HG03097 (cell line): Measurements from ENCODE around the gene ANKRD26.
"Not testable (repeated sequence)": the region's sequence is repeated elsewhere in the genome, so short reads cannot be mapped to it uniquely, and the experiment has no call there.

Source experiments
- ATAC-seq: cut with Tn5 transposase; IDR thresholded peaks from one replicate; pipeline ENCODE4 v1.9.1; 2021; ENCODE audit not compliant: unreplicated experiment, low FRiP score

Gene ANKRD26

DNA sequence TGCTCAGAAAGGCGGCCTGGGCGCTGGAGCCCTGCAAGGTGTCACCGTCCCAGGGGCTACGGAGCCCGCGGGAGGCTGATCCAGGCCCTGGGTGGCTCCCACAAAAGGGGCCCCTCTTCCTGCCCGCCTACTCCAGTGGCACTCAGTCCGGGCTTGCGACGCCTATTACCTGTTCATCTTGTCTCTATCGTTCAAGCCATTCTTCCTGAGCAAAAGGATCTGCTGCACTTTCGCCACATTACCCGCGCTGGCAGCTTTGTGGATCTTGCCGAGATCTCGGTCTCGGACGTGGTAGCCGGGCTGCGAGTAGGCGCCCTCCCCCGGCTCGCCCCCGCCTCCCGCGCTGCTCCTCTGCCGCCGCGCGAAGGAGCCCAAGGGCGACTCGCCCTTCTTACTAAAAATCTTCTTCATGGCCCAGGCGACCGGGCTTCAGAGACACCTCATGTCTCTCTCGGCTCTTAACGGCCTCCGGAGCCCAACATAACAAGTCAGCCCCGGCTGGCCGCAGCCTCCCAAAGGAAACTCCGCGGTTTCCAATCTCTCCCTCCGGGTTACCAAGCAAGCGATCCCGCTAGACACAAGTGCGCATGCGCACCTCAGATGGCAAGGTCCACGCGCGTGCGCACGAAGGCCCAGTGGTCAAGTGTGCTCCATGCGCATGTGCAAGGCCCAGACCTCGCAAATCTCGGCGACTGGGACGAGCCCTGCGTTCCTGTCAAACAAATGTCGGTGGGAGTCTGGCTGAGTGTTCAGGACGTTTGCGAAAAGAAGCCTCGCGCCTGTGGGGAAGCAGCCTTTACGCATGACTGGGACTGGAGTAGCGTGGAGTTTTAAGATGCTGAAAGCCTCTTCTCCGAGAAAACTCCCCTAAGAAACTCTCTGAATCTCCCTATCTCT lies at the start of gene ANKRD26:
Gene ANKRD26 (minus strand): TSS at position 579 of the 897 bp plus-strand sequence. CDS start 168 bp downstream, at position 411.
- peak; percentile 67 for ATAC-seq

DNA sequence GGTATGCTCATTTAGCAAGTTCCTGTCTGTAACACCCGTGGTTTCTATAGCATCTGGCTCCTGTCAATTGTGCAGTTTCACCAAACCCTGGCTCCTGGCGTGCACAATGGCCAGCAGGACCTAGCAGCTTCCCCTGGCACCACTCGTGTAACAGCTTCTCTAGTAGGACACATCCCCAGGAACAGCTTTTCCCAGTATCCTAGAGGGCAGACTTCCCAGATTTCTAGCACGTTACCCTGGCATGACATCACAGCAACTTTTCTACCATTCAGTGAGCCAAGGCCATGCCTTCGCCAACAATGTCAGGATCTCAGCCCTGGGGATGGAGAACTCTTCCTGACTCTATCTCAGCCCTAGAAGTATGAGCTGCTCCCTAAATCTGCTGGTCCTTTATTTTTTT lies 47.4 kb upstream of the ANKRD26 start:
- ATAC-seq = no peak

GRCh38 chr10:27145937-27146336 lies 45.6 kb upstream of the ANKRD26 start:
- ATAC-seq = no peak

DNA sequence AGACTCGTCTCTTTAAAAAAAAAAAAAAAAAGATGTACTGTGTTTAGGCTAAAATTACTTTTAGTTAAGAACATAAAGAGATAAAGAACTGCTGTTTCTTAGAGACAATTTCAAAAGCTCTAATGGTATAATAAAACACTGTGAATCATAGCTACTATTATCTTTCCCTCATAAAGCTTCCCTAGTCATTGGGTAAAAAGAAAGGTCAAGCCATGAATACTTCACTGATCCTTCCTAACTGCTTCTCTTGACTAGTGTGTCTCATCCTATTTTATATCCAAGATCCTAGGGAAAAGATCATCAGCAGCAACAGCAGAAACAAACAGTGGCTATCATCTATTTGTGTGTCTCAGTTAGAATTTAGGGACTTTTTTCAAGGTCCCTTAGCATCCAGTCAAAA lies 43.4 kb upstream of the ANKRD26 start:
- no peak for ATAC-seq

DNA sequence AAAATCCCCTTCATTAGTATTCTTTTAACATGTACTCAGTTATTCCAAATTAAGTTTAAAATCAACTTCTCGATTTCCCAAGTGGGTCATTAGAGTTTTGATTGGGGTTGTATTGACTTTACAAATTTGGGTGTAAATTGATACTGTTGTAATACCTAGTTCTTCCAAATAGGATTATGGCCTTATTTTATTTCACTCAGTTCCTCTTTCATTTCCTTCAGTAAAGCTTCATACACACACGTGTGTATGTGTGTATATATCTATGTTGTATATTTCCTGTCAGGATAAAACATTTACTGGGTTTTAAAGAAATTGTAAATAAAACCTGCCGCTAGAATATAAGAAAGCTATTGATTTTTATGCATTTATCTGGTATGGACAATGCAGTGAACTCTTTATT lies 38.0 kb upstream of the ANKRD26 start:
- no peak for ATAC-seq

- ATAC-seq = no peak
These were observed 34.1 kb upstream of the ANKRD26 start for GRCh38 chr10:27134371-27134770.

DNA sequence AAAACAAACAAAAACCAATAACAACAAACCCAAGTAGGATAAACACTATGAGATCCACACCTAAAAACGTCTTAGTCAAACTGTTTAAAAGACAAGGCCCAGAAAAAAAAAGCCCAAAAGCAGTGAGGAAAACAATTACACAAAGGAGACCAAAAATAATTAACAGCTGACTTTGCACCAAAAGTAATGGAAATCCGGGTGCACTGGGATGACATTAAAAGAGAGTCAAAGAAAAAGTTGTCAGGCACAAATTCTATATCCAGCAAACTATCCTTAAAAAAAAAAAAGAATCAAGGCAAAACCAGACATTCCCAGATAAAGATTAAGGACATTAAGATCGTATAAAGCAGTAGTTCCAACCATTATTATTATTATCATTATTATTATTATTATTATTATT lies 7.9 kb upstream of the ANKRD26 start:
- ATAC-seq = no peak

GRCh38 chr10:27104919-27105318 lies 4.6 kb upstream of the ANKRD26 start:
- ATAC-seq = no peak

GRCh38 chr10:27100813-27101347 lies 586 bp upstream of the ANKRD26 start:
- ATAC-seq = no peak

DNA sequence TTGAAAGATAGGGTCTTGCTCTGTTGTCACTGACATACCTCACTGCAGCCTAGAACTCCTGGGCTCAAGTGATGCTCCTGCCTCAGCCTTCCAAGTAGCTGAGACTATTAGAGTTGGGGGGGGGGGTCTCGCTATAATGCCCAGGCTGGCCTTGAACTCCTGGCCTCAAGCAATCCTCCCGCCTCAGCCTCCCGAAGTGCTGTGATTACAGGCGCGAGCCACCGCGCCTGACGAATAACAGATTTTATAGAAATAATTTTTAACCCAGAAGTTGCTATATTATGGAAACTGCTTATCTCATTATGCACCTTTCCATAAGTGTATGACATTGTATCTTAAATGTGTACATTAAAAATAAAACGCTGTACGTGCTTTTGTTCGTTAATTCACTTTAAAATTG lies 846 bp downstream of the ANKRD26 start:
- ATAC-seq = no peak

DNA sequence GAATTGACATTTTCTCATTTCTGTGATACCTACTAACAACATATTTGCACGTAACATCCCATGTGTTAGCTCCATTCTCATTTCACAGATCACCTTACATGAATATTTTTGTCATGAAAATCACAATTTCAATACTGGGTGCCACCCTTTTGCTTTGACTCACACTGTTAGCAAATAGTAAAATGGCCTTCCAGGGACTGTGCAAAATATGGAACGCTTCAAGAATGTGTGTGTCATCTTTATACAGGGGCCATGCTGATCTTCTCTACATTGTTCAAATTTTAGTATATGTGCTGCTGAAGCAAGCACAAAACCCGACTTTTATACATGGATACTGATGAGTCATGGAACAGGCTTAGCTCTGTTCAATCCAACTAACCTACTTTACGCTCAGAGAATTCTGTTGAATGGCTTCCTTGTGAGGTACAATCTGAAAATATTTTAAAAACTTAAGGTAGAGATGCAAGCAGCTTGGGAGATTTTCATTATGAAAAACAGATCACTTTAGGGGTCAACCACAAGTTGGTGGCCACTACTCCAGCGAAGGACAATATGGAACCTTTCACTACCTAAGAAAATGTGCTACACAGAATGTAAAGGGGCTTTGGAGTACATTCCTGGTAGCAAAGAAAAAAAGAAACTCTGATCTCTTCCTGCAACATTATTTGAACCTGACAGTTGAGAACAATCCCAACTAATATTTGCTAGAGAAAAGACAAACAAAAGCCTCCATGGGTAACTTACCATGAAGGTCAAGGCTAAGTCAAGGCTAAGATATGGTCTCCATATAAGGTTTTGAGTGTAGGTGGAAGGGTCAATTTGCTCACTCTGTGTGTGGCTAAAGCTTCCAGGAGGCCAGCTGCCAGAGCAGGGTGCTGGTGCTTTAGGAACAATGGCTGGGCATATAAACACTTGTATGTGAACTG lies 11.9 kb downstream of the ANKRD26 start:
- ATAC-seq = no peak

DNA sequence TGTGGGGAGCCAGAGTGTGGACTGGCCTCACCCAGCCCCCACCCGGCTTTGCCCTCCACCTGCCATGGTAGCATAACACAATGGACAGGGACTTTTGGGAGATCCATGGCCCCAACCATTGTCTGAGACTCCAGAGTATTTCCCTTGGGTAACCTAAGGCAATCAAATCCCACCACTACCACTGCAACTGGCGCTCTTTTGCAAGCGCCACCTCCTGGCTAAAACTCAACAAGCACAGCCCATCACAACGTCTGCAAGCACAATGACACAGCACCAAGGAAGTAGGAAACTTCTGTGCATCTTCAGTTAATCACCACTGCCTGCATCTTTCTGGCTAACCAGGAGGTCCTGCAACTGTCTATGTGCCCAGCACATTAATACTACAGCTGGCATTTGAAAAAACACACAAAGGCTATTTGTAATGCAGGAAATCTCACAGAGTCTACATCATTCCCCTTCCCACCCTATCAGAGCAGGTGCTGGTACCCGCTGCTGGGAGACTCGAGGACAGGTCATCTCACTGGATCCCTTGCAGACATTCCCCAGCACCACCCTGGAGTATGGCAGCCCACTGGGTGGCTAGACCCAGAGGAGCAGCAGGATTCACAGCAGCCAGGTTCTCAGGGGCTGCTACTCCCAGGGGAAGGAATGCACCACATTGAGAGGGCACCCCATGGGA lies 27.7 kb downstream of the ANKRD26 start:
- no peak for ATAC-seq

GRCh38 chr10:27068217-27068891 lies 31.9 kb downstream of the ANKRD26 start:
- no peak for ATAC-seq

DNA sequence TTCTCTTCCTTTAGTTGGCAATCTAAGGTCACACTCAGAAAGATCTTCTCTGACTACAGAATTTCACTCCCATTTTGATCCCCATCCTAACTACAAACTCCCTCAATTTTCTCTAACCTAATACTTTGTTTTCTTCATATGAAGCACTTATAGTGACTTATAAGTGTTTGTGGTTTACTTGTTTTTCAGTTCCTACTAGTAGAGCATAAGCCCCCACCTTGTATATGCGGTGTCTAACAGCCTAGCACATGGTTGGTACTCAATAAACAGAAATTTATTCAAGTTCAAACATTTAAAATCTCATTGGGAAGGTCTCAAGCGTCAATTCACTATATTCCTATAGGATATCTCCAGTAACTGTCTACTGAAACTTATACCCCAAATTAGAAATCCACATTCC lies 35.2 kb downstream of the ANKRD26 start:
- no peak for ATAC-seq

GRCh38 chr10:27052656-27053055 lies 47.6 kb downstream of the ANKRD26 start:
- no peak for ATAC-seq

DNA sequence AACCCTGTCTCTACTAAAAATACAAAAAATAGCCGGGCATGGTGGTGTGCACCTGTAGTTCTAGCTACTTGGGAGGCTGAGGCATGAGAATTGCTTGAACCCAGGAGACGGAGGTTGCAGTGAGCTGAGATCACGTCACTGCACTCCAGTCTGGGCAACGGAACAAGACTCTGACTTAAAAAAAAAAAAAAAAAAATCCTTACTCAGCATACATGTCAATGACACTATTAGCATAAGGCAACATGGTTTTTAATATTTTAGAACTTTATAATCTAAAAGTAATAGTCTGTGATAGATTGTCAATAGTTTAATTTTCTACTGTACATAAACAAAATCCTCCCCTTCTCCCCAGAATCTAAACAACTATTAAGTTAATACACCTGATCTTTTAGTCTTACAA lies 55.0 kb downstream of the ANKRD26 start:
- ATAC-seq = not testable (repeated sequence)

DNA sequence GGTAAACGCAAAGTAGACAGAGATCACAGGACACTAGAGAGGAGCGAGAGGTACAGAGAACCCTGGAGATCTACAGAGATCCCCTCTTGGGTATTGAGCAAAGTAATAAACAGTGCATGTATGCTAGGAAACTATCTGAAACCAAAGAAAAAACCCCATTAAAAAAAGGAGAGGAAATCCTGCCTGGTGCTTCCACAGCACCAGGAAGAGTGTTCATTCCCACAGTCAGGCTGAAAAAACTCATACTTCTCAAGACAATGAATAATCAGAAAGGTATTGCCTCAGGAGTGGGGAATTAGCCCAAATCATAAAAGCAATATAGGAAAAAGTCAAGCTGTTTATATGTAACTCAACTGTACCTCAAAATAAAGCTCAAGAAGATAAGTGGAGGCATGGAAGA lies 59.1 kb downstream of the ANKRD26 start:
- no peak for ATAC-seq

DNA sequence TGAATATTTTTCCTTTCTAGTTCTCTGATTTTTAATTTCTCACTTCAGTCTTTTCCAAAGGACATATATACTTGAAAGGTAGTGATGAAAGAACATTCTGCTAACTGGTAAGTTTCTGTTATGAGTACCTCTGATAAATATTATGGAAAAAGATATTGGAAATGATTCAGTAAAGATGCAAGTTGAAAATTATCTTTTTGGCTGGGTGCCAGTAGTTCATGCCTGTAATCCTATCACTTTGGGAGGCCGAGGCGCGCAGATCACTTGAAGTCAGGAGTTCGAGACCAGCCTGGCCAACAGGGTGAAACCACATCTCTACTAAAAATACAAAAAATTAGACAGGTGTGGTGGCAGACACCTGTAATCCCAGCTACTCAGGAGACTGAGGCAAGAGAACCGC lies 62.1 kb downstream of the ANKRD26 start:
- no peak for ATAC-seq

DNA sequence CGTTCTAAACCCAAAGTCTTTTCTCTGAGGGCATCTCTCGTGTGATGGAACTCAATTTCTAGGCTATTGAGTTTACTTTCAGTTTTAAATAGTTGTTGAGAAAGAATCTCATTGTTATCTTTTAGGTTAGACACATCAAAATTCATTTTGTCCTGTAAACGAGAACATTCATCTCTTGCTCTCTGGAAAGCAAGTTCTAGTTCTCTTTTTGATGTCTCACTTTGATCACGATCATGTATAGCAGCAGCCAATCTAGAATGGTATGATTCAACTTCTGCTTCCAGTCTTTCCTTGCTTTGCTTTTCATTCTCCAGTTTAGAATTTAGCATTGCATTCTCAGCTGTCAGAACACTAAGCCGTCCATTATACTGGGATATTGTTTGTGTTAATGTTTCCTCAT lies 65.1 kb downstream of the ANKRD26 start:
- ATAC-seq = no peak

DNA sequence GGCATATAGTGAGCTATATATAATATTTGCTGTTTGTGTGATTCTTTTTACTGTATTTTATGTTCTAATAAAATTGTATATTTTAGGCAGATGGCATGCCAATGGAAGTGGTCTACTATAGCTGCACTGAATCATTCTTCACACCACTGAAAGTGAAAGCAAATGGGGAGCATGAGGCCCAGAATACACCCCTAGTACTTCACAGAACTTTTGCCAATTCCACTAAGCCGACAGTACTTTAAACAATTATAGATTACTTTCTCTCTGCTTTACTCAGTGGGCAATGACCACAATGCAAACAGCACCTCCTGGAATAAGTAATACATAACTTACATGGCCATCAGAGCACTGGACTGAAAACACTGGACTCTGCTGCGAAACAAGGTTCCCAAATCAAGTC lies 70.2 kb downstream of the ANKRD26 start:
- no peak for ATAC-seq
